Neuronal stem cell (in vitro differentiated cells): ENCODE measurements around the gene MAP1LC3B2.
"Not testable (repeated sequence)": the region's sequence is repeated elsewhere in the genome, so short reads cannot be mapped to it uniquely, and the experiment has no call there.

Experiments used
- DNase-seq: peaks from one replicate; pipeline ENCODE4 v3.0.0-alpha.2; 2013; ENCODE audit warnings: low spot score
- H2AFZ ChIP-seq: one replicate; pipeline ENCODE4 v1.6.1; 2013; ENCODE audit warnings: mild to moderate bottlenecking, low read length, inconsistent platforms
- H2AK5ac ChIP-seq: 2 replicates; pipeline ENCODE4 v1.6.1; 2013; ENCODE audit warnings: low read depth, mild to moderate bottlenecking, inconsistent platforms, low read length, moderate library complexity, mixed read lengths
- H2BK120ac ChIP-seq: 2 replicates; pipeline ENCODE4 v1.6.1; 2013; ENCODE audit warnings: low read depth, mild to moderate bottlenecking, inconsistent platforms, low read length, moderate library complexity, mixed read lengths
- H2BK12ac ChIP-seq: one replicate; pipeline ENCODE4 v1.6.1; 2013; ENCODE audit warnings: low read length, inconsistent platforms
- H2BK15ac ChIP-seq: 2 replicates; pipeline ENCODE4 v1.6.1; 2013; ENCODE audit warnings: mild to moderate bottlenecking, low read length, inconsistent platforms, mixed read lengths
- H2BK5ac ChIP-seq: one replicate; pipeline ENCODE4 v1.6.1; 2013; ENCODE audit warnings: inconsistent platforms, mild to moderate bottlenecking, low read length, moderate library complexity
- H3K14ac ChIP-seq: one replicate; pipeline ENCODE4 v1.6.1; 2013; ENCODE audit warnings: low read length, inconsistent platforms
- H3K18ac ChIP-seq: 2 replicates; pipeline ENCODE4 v1.6.1; 2013; ENCODE audit warnings: low read length, inconsistent platforms
- H3K23ac ChIP-seq: 2 replicates; pipeline ENCODE4 v1.6.1; 2013; ENCODE audit warnings: low read depth, mild to moderate bottlenecking, mixed read lengths, low read length, inconsistent platforms; ENCODE audit not compliant: poor library complexity
- H3K27ac ChIP-seq: replicated peaks from 3 replicates; pipeline ENCODE4 v1.5.1; 2013; ENCODE audit warnings: low read length, inconsistent platforms
- H3K27me3 ChIP-seq, 3 experiments: 2 replicates each; pipeline ENCODE4 v1.6.1; 2013; ENCODE audit warnings: low read length in 3 of 3, mild to moderate bottlenecking in 2 of 3, inconsistent platforms in 1 of 3, low read depth in 1 of 3, mixed read lengths in 1 of 3, moderate library complexity in 1 of 3; ENCODE audit not compliant: control insufficient read depth in 3 of 3, insufficient read depth in 3 of 3
- H3K36me3 ChIP-seq, 2 donors: replicated peaks in 1 of 2; 2 replicates each; pipeline ENCODE4 v1.6.1; 2013; ENCODE audit warnings: low read length in 2 of 2; ENCODE audit not compliant: control insufficient read depth in 2 of 2, insufficient read depth in 2 of 2
- H3K4ac ChIP-seq: 2 replicates; pipeline ENCODE4 v1.6.1; 2013; ENCODE audit warnings: inconsistent platforms, mild to moderate bottlenecking, low read length, moderate library complexity
- H3K4me1 ChIP-seq, 2 donors: 1 replicate in 1 of 2; 2 replicates in 1 of 2; pipeline ENCODE4 v1.6.1; 2013; ENCODE audit warnings: low read length in 2 of 2, low read depth in 1 of 2; ENCODE audit not compliant: control insufficient read depth in 2 of 2, insufficient read depth in 1 of 2
- H3K4me2 ChIP-seq: one replicate; pipeline ENCODE4 v1.6.1; 2013; ENCODE audit warnings: mild to moderate bottlenecking, low read length, inconsistent platforms; ENCODE audit not compliant: insufficient read depth, poor library complexity, severe bottlenecking
- H3K4me3 ChIP-seq, 2 donors: 2 replicates each; pipeline ENCODE4 v1.5.1; 2013; ENCODE audit warnings: low read length in 2 of 2, mild to moderate bottlenecking in 2 of 2, inconsistent platforms in 1 of 2, moderate library complexity in 1 of 2
- H3K79me1 ChIP-seq: one replicate; pipeline ENCODE4 v1.6.1; 2013; ENCODE audit warnings: low read depth, mild to moderate bottlenecking, inconsistent platforms, low read length, moderate library complexity
- H3K9ac ChIP-seq: one replicate; pipeline ENCODE4 v1.6.1; 2013; ENCODE audit warnings: mild to moderate bottlenecking, low read depth, low read length, inconsistent platforms; ENCODE audit not compliant: poor library complexity
- H3K9me3 ChIP-seq, 2 donors: replicated peaks in 1 of 2; 2 replicates each; pipeline versions ENCODE3 to v1.6.1; 2013; ENCODE audit warnings: low read length in 2 of 2, mild to moderate bottlenecking in 2 of 2, inconsistent platforms in 1 of 2, low read depth in 1 of 2, mixed read lengths in 1 of 2, moderate library complexity in 1 of 2; ENCODE audit not compliant: control insufficient read depth in 2 of 2, insufficient read depth in 1 of 2
- H4K8ac ChIP-seq: one replicate; pipeline ENCODE4 v1.6.1; 2013; ENCODE audit warnings: low read depth, mild to moderate bottlenecking, inconsistent platforms, low read length, moderate library complexity
- H4K91ac ChIP-seq: one replicate; pipeline ENCODE4 v1.6.1; 2013; ENCODE audit warnings: low read length, low read depth, mild to moderate bottlenecking, inconsistent platforms; ENCODE audit not compliant: poor library complexity
- WGBS, 2 donors: extraction: QIAGEN DNeasy Blood & Tissue Kit; methylation state at CpG; one replicate each; pipeline ENCODE4 v1.1.7; 2013; ENCODE audit warnings: missing lambda C conversion rate in 2 of 2, mixed read lengths in 1 of 2; ENCODE audit not compliant: insufficient read length in 2 of 2, insufficient replicate concordance in 1 of 2; ENCODE audit errors: extremely low coverage in 2 of 2; 5-methylcytosine and 5-hydroxymethylcytosine counted together

MAP1LC3B2 gene

GRCh38 chr12:116571089-116571488 lies 11.9 kb downstream of the MAP1LC3B2 start:
- no peaks in the 10 kb centered on the region for H3K79me1 ChIP-seq
- no peaks in the 10 kb centered on the region for H3K4me1 ChIP-seq
- no peak overlapping the region for H3K23ac ChIP-seq
- no peak overlapping the region for H4K8ac ChIP-seq
- no peak overlapping the region for H3K14ac ChIP-seq
- H3K4me2 ChIP-seq, result no peak overlapping the region
- DNase-seq, result no peak
- no peak overlapping the region for H2BK120ac ChIP-seq
- no peak overlapping the region for H3K27ac ChIP-seq
- H3K4ac ChIP-seq, result no peak overlapping the region
- no peak overlapping the region for H2AK5ac ChIP-seq
- WGBS, 2 donors, result no CpG with 5 or more reads among the region's 2 CpGs
- no peak overlapping the region for H2AFZ ChIP-seq
- no peak overlapping the region for H3K18ac ChIP-seq
- no peak overlapping the region for H2BK12ac ChIP-seq
- H3K36me3 ChIP-seq, result no peaks in the 10 kb centered on the region
- no peak overlapping the region for H2BK15ac ChIP-seq
- H3K9me3 ChIP-seq, result no peaks in the 10 kb centered on the region
- H2BK5ac ChIP-seq, result no peak overlapping the region
- no peak overlapping the region for H4K91ac ChIP-seq
- H3K27me3 ChIP-seq, result no peaks in the 10 kb centered on the region
- no peak overlapping the region for H3K9ac ChIP-seq
- H3K4me3 ChIP-seq, result no peak overlapping the region

GRCh38 chr12:116573776-116574175 lies 14.6 kb downstream of the MAP1LC3B2 start:
- Histone ChIP-seq H3K27ac (no peak overlapping the region), H3K4me3 (no peak overlapping the region), H3K4me1 (no peaks in the 10 kb centered on the region), H2AFZ (no peak overlapping the region), H4K8ac (no peak overlapping the region), H4K91ac (no peak overlapping the region), H2BK12ac (no peak overlapping the region), H3K36me3 (no peaks in the 10 kb centered on the region), H2BK120ac (no peak overlapping the region), H3K79me1 (no peaks in the 10 kb centered on the region), H3K18ac (no peak overlapping the region), H3K9ac (no peak overlapping the region), H3K4ac (no peak overlapping the region), H2AK5ac (no peak overlapping the region), H3K4me2 (no peak overlapping the region), H2BK5ac (no peak overlapping the region), H3K9me3 (no peaks in the 10 kb centered on the region), H3K27me3 (no peaks in the 10 kb centered on the region), H2BK15ac (no peak overlapping the region), H3K14ac (no peak overlapping the region), H3K23ac (no peak overlapping the region)
- no CpG with 5 or more reads among the region's 4 CpGs for WGBS, 2 donors
- DNase-seq, result no peak

- not testable (repeated sequence) for H3K36me3 ChIP-seq, H2AFZ ChIP-seq, H3K27ac ChIP-seq, DNase-seq, H2BK120ac ChIP-seq, H3K79me1 ChIP-seq, H2BK12ac ChIP-seq, H2BK15ac ChIP-seq, H3K18ac ChIP-seq, H4K8ac ChIP-seq, H3K4me3 ChIP-seq, H3K4me2 ChIP-seq, H2AK5ac ChIP-seq, H3K4ac ChIP-seq, H3K9ac ChIP-seq, H3K14ac ChIP-seq, H3K4me1 ChIP-seq, H3K27me3 ChIP-seq, H3K23ac ChIP-seq, H2BK5ac ChIP-seq, H4K91ac ChIP-seq, H3K9me3 ChIP-seq
- no CpG with 5 or more reads among the region's 24 CpGs for WGBS, 2 donors
Observed at GRCh38 chr12:116575754-116576153, 16.6 kb downstream of the MAP1LC3B2 start.

GRCh38 chr12:116577154-116577561 lies 18.0 kb downstream of the MAP1LC3B2 start:
- Histone ChIP-seq H3K9me3 (no peaks in the 10 kb centered on the region), H2BK15ac (no peak overlapping the region), H3K14ac (no peak overlapping the region), H2AK5ac (no peak overlapping the region), H3K9ac (no peak overlapping the region), H3K27me3 (no peaks in the 10 kb centered on the region), H2BK12ac (no peak overlapping the region), H3K4me1 (no peaks in the 10 kb centered on the region), H2AFZ (no peak overlapping the region), H3K4ac (no peak overlapping the region), H3K4me2 (no peak overlapping the region), H3K79me1 (no peaks in the 10 kb centered on the region), H3K36me3 (no peaks in the 10 kb centered on the region), H3K4me3 (no peak overlapping the region), H4K91ac (no peak overlapping the region), H4K8ac (no peak overlapping the region), H3K27ac (no peak overlapping the region), H2BK120ac (no peak overlapping the region), H3K23ac (no peak overlapping the region), H3K18ac (no peak overlapping the region), H2BK5ac (no peak overlapping the region)
- WGBS, 2 donors, result no CpG with 5 or more reads among the region's 4 CpGs
- no peak for DNase-seq
